Vagina (tissue), 2 donors: Measurements from ENCODE around the gene RGS2. TPM values are rescaled to one million over a fixed set of nuclear protein-coding genes. Genes with fewer than 3 reads are reported as not detected.

ENCODE experiments used
- DNase-seq, 2 donors: peaks; one replicate each; pipeline ENCODE4 v3.0.0-alpha.2; 2017; ENCODE audit errors: extremely low spot score in 2 of 2
- H3K27ac ChIP-seq: fragments of 200-600 bp; sonication (generic); one replicate; pipeline ENCODE4 v1.5.1; 2019
- H3K27me3 ChIP-seq: fragments of 200-600 bp; sonication (generic); one replicate; pipeline ENCODE4 v1.5.1; 2019
- H3K36me3 ChIP-seq, 2 donors: fragments of 200-600 bp; sonication (generic); one replicate each; pipeline ENCODE4 v1.5.1; 2017 to 2019
- H3K4me1 ChIP-seq: fragments of 200-600 bp; sonication (generic); one replicate; pipeline ENCODE4 v1.5.1; 2019
- H3K4me3 ChIP-seq, 2 donors: fragments of 200-600 bp; sonication (generic); 1 replicate in 1 of 2; 2 replicates in 1 of 2; pipeline ENCODE4 v1.5.1; 2016 to 2019
- H3K9me3 ChIP-seq: fragments of 200-600 bp; sonication (generic); one replicate; pipeline ENCODE4 v1.5.1; 2019
- CTCF ChIP-seq, 3 experiments: fragments of 450-650 bp in 2 of 3; fragments of 200-600 bp in 1 of 3; sonication (generic) in 1 of 3; IDR thresholded peaks; one replicate each; pipeline ENCODE4 v1.5.1; 2017 to 2019; ENCODE audit warnings: antibody characterized with exemption in 3 of 3, mild to moderate bottlenecking in 2 of 3, moderate library complexity in 2 of 3
- POLR2A ChIP-seq, 2 donors: fragments of 450-650 bp; IDR thresholded peaks; one replicate each; pipeline ENCODE4 v1.6.1; 2017; ENCODE audit warnings: antibody characterized with exemption in 2 of 2, mild to moderate bottlenecking in 2 of 2, moderate library complexity in 2 of 2
- POLR2AphosphoS5 ChIP-seq, 2 donors: sonication (generic); formaldehyde crosslinking; IDR thresholded peaks; one replicate each; pipeline ENCODE4 v1.9.0; 2017; ENCODE audit warnings: antibody characterized with exemption in 2 of 2, mild to moderate bottlenecking in 2 of 2, low read depth in 1 of 2; ENCODE audit not compliant: insufficient read depth in 1 of 2
- intact Hi-C: fragments of 100-400 bp; cut with DNase I; formaldehyde crosslinking; loops from one replicate; pipeline ENCODE4 v1.15.1; 2023
- total RNA-seq: library from RNA; depleted of rRNA; stranded (reverse); fragments of >200 nt; gene quantifications from one replicate; pipeline ENCODE4 v1.2.3, GENCODE V29; 2016

Gene RGS2
- total RNA-seq, 1 donor from 2014 or later: 100 TPM

- no peak for TF ChIP-seq POLR2AphosphoS5 (IDR thresholded peaks at IDR 0.05; ENCODE audit: insufficient read depth in 1 of 2, low read depth in 1 of 2)
- TF ChIP-seq POLR2A (IDR thresholded peaks at IDR 0.05): no peak
- TF ChIP-seq CTCF (IDR thresholded peaks at IDR 0.05): no peak
- Histone ChIP-seq H3K4me3 (no peak overlapping the region), H3K9me3 (no peaks in the 10 kb centered on the region), H3K27me3 (no peaks in the 10 kb centered on the region), H3K4me1 (no peaks in the 10 kb centered on the region), H3K27ac (no peak overlapping the region), H3K36me3 (no peaks in the 10 kb centered on the region)
- no peak for DNase-seq
- intact Hi-C loops: no loop called here
These were observed 40.4 kb upstream of the RGS2 start for GRCh38 chr1:192768463-192768862.

GRCh38 chr1:192771341-192771740 is 37.5 kb upstream of the RGS2 start:
- Histone ChIP-seq H3K27me3 (no peaks in the 10 kb centered on the region), H3K4me1 (no peaks in the 10 kb centered on the region), H3K27ac (no peak overlapping the region), H3K9me3 (no peaks in the 10 kb centered on the region), H3K4me3 (no peak overlapping the region), H3K36me3 (no peaks in the 10 kb centered on the region)
- DNase-seq: no peak
- intact Hi-C loops: no loop called here
- TF ChIP-seq POLR2A (IDR thresholded peaks at IDR 0.05) (no peak), CTCF (IDR thresholded peaks at IDR 0.05) (no peak), POLR2AphosphoS5 (IDR thresholded peaks at IDR 0.05; ENCODE audit: insufficient read depth in 1 of 2, low read depth in 1 of 2) (no peak)

GRCh38 chr1:192775631-192776030 is 33.2 kb upstream of the RGS2 start:
- intact Hi-C loops: no loop called here
- no peak for TF ChIP-seq POLR2A (IDR thresholded peaks at IDR 0.05)
- TF ChIP-seq CTCF (IDR thresholded peaks at IDR 0.05): no peak
- no peak for TF ChIP-seq POLR2AphosphoS5 (IDR thresholded peaks at IDR 0.05; ENCODE audit: insufficient read depth in 1 of 2, low read depth in 1 of 2)
- H3K27me3 ChIP-seq: no peaks in the 10 kb centered on the region
- H3K27ac ChIP-seq: no peak overlapping the region
- no peak overlapping the region for H3K4me3 ChIP-seq
- H3K9me3 ChIP-seq: no peaks in the 10 kb centered on the region
- H3K4me1 ChIP-seq: no peaks in the 10 kb centered on the region
- H3K36me3 ChIP-seq: no peaks in the 10 kb centered on the region
- DNase-seq: no peak

- H3K27me3 ChIP-seq: no peaks in the 10 kb centered on the region
- no peaks in the 10 kb centered on the region for H3K9me3 ChIP-seq
- H3K4me1 ChIP-seq: no peaks in the 10 kb centered on the region
- DNase-seq: no peak
- no peak overlapping the region for H3K27ac ChIP-seq
- H3K4me3 ChIP-seq: no peak overlapping the region
- TF ChIP-seq CTCF (IDR thresholded peaks at IDR 0.05) (no peak), POLR2AphosphoS5 (IDR thresholded peaks at IDR 0.05; ENCODE audit: insufficient read depth in 1 of 2, low read depth in 1 of 2) (no peak), POLR2A (IDR thresholded peaks at IDR 0.05) (no peak)
- H3K36me3 ChIP-seq: no peaks in the 10 kb centered on the region
- intact Hi-C loops: no loop called here
These were observed 32.6 kb upstream of the RGS2 start for GRCh38 chr1:192776206-192776605.

GRCh38 chr1:192776998-192777397 is 31.8 kb upstream of the RGS2 start:
- H3K4me1 ChIP-seq: no peaks in the 10 kb centered on the region
- no peaks in the 10 kb centered on the region for H3K27me3 ChIP-seq
- no peak overlapping the region for H3K4me3 ChIP-seq
- no peak overlapping the region for H3K27ac ChIP-seq
- H3K36me3 ChIP-seq: no peaks in the 10 kb centered on the region
- no peak for DNase-seq
- TF ChIP-seq POLR2AphosphoS5 (IDR thresholded peaks at IDR 0.05; ENCODE audit: insufficient read depth in 1 of 2, low read depth in 1 of 2) (no peak), CTCF (IDR thresholded peaks at IDR 0.05) (no peak), POLR2A (IDR thresholded peaks at IDR 0.05) (no peak)
- intact Hi-C loops: no loop called here
- no peaks in the 10 kb centered on the region for H3K9me3 ChIP-seq
